ENCODE data around the gene LHFPL4.

The LHFPL4 gene

DNA sequence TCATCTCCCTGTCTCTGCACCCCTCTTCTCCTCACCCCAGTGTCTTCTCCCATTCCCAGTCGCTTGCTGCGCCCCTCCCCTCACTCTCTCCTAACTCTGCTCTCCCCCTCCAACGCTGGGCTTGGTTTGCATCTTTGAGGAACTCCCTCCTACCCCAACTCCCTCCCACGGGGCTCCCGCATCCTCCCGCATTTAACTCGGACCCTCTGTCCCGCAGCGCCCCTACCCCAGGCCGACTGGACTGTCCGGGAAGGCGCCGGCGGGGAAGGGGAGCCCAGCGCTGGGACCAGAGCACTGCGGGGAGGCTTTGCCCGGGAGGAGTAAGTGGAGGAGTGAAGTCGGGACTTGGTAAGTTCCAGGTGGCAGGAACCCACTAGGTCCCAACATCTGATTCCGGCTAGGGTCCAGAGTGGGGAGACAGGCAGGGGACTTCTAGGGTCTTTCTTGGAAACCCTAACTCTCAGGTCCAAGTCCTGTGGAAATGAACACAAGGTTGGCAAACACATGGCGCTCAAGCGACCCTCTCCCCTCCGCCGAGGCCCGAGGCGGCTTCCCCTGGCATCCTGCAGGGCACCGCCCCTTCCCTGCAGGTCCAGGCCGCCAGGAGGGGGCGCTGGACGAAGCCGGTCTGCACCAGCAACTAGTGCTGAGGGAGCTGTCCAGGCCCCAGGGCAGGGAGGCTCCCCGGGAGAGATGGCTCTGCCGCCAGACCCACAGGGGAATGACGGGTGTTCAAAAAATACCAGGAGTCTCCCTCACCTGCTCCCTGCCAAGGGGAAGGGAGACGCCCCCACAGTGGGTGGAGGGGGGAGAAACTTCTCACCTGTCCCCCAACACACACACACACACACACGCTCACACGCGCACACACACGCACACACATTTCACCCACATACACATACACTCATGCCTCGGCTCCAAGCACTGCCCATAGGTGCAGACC, 53.2 kb downstream of the LHFPL4 start:
- no peaks in the 10 kb centered on the region for H3K79me1 ChIP-seq (ENCODE audit: low read depth, low read length)
- H3K9me3 ChIP-seq (replicated peaks in 1 of 2; ENCODE audit: control insufficient read depth in 2 of 2, insufficient read depth in 1 of 2, low read depth in 1 of 2, low read length in 2 of 2), result peaks cover 0 to 2% of the 10 kb centered on the region in 2 donors
- H3K27me3 ChIP-seq (ENCODE audit: control insufficient read depth in 3 of 3, insufficient read depth in 3 of 3, low read depth in 1 of 3, low read length in 3 of 3), result peaks cover 0 to 25% (median 15%) of the 10 kb centered on the region in 3 experiments
- no peak overlapping the region for H3K14ac ChIP-seq (ENCODE audit: low read length)
- peak overlapping the region; percentile 14 to 74 for H3K4me3 ChIP-seq (ENCODE audit: low read length in 2 of 2)
- peak overlapping the region; percentile 80 for H2AFZ ChIP-seq (ENCODE audit: low read length)
- no peaks in the 10 kb centered on the region for H3K36me3 ChIP-seq (replicated peaks in 1 of 2; ENCODE audit: control insufficient read depth in 2 of 2, insufficient read depth in 2 of 2, low read length in 2 of 2)
- H2BK15ac ChIP-seq (ENCODE audit: low read length), result peak overlapping the region; percentile 35
- H4K91ac ChIP-seq (ENCODE audit: low read depth, low read length, poor library complexity), result no peak overlapping the region
- peak overlapping the region; percentile 63 for H3K9ac ChIP-seq (ENCODE audit: low read depth, low read length, poor library complexity)
- peak overlapping the region; percentile 83 for H2BK5ac ChIP-seq (ENCODE audit: low read length)
- H3K18ac ChIP-seq (ENCODE audit: low read length), result peak overlapping the region; percentile 87
- peak overlapping the region; percentile 80 for H2BK12ac ChIP-seq (ENCODE audit: low read length)
- no peak overlapping the region for H2BK120ac ChIP-seq (ENCODE audit: low read depth, low read length)
- H4K8ac ChIP-seq (ENCODE audit: low read depth, low read length), result no peak overlapping the region
- DNase-seq (ENCODE audit: low spot score), result peak; percentile 79
- no peak overlapping the region for H3K27ac ChIP-seq (replicated peaks; ENCODE audit: low read length)
- H3K23ac ChIP-seq (ENCODE audit: low read depth, low read length, poor library complexity), result peak overlapping the region; percentile 18
- peak overlapping the region; percentile 85 for H3K4me2 ChIP-seq (ENCODE audit: insufficient read depth, low read length, poor library complexity, severe bottlenecking)
- peak overlapping the region; percentile 73 for H2AK5ac ChIP-seq (ENCODE audit: low read depth, low read length)
- WGBS, 2 donors (ENCODE audit: extremely low coverage in 2 of 2, insufficient read length in 2 of 2, insufficient replicate concordance in 1 of 2), result no CpG with 5 or more reads among the region's 39 CpGs
- peaks cover 8 to 10% of the 10 kb centered on the region in 2 donors for H3K4me1 ChIP-seq (ENCODE audit: control insufficient read depth in 2 of 2, insufficient read depth in 1 of 2, low read depth in 1 of 2, low read length in 2 of 2)
- no peak overlapping the region for H3K4ac ChIP-seq (ENCODE audit: low read length)

DNA sequence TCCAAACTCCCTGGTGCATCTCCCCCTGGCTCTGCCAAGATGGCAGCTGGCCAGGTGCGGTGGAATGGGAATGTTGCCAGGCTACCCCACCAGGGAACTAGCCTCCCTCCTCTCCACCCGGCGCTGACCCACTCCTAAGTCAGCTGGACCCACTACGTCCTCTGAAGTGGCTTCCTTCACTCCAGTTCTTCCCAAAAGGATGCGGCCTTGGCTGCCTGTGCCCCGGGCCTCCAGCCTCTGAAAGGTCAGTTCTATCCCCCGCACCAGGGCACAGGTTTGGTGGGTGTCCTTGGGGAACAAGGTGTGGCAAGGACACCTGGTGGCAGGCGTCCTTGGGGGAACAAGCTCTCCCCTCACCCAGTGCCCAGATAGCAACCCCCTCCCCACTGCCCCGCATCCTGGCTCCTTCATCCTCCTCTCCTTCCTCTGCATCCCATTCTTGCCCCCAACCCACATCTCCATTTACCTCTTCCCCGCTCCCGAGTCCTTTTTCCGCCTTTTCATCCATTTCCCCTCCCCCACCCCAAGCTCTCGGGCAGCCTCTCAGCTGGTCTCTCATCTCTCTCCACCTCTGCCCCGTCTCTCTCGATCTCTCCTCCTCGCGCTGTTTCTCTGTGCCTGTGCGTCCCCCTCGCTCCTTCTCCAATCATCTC, 54.0 kb downstream of the LHFPL4 start:
- peak overlapping the region; percentile 35 for H2BK15ac ChIP-seq (ENCODE audit: low read length)
- peak overlapping the region; percentile 14 to 74 for H3K4me3 ChIP-seq (ENCODE audit: low read length in 2 of 2)
- no peak for DNase-seq (ENCODE audit: low spot score)
- no peak overlapping the region for H3K27ac ChIP-seq (replicated peaks; ENCODE audit: low read length)
- no peak overlapping the region for H2BK12ac ChIP-seq (ENCODE audit: low read length)
- peaks cover 0 to 2% of the 10 kb centered on the region in 2 donors for H3K9me3 ChIP-seq (replicated peaks in 1 of 2; ENCODE audit: control insufficient read depth in 2 of 2, insufficient read depth in 1 of 2, low read depth in 1 of 2, low read length in 2 of 2)
- no peak overlapping the region for H3K4ac ChIP-seq (ENCODE audit: low read length)
- no peak overlapping the region for H2BK120ac ChIP-seq (ENCODE audit: low read depth, low read length)
- peak overlapping the region; percentile 73 for H2AK5ac ChIP-seq (ENCODE audit: low read depth, low read length)
- peak overlapping the region; percentile 87 for H3K18ac ChIP-seq (ENCODE audit: low read length)
- no peak overlapping the region for H4K91ac ChIP-seq (ENCODE audit: low read depth, low read length, poor library complexity)
- WGBS, 2 donors (ENCODE audit: extremely low coverage in 2 of 2, insufficient read length in 2 of 2, insufficient replicate concordance in 1 of 2), result no CpG with 5 or more reads among the region's 19 CpGs
- H3K4me2 ChIP-seq (ENCODE audit: insufficient read depth, low read length, poor library complexity, severe bottlenecking), result peak overlapping the region; percentile 85
- H3K36me3 ChIP-seq (replicated peaks in 1 of 2; ENCODE audit: control insufficient read depth in 2 of 2, insufficient read depth in 2 of 2, low read length in 2 of 2), result no peaks in the 10 kb centered on the region
- peak overlapping the region; percentile 63 for H3K9ac ChIP-seq (ENCODE audit: low read depth, low read length, poor library complexity)
- peak overlapping the region; percentile 80 for H2AFZ ChIP-seq (ENCODE audit: low read length)
- H3K23ac ChIP-seq (ENCODE audit: low read depth, low read length, poor library complexity), result peak overlapping the region; percentile 18
- H2BK5ac ChIP-seq (ENCODE audit: low read length), result no peak overlapping the region
- H3K14ac ChIP-seq (ENCODE audit: low read length), result no peak overlapping the region
- peaks cover 0 to 25% (median 15%) of the 10 kb centered on the region in 3 experiments for H3K27me3 ChIP-seq (ENCODE audit: control insufficient read depth in 3 of 3, insufficient read depth in 3 of 3, low read depth in 1 of 3, low read length in 3 of 3)
- H4K8ac ChIP-seq (ENCODE audit: low read depth, low read length), result no peak overlapping the region
- peaks cover 8 to 10% of the 10 kb centered on the region in 2 donors for H3K4me1 ChIP-seq (ENCODE audit: control insufficient read depth in 2 of 2, insufficient read depth in 1 of 2, low read depth in 1 of 2, low read length in 2 of 2)
- no peaks in the 10 kb centered on the region for H3K79me1 ChIP-seq (ENCODE audit: low read depth, low read length)

DNA sequence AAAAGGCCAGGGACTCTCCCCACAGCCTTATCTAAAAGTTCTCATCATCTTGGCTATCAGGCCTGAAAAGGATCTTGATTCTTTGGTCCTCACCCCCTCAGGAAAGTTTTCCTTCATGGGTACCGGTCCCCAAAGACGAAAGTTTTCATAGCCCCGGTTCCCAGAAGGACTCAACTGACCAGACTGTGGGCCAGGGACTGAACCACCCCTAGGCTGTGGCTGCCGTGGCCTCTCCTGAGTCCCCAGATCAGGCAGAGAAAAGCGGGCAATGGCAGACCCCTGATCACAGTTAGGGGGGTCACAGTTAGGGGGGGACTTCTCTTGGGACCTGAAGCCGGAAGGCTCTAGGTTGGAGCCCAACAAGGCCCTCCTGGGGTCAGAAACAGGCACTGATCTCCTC, 54.8 kb downstream of the LHFPL4 start:
- no CpG with 5 or more reads among the region's 6 CpGs for WGBS, 2 donors (ENCODE audit: extremely low coverage in 2 of 2, insufficient read length in 2 of 2, insufficient replicate concordance in 1 of 2)
- H2BK120ac ChIP-seq (ENCODE audit: low read depth, low read length), result no peak overlapping the region

More for the DNA sequence above, 54.8 kb downstream of the LHFPL4 start:
- Histone ChIP-seq H3K36me3 (replicated peaks in 1 of 2; ENCODE audit: control insufficient read depth in 2 of 2, insufficient read depth in 2 of 2, low read length in 2 of 2) (no peaks in the 10 kb centered on the region), H3K18ac (ENCODE audit: low read length) (no peak overlapping the region), H3K14ac (ENCODE audit: low read length) (no peak overlapping the region), H2AK5ac (ENCODE audit: low read depth, low read length) (no peak overlapping the region), H2AFZ (ENCODE audit: low read length) (no peak overlapping the region), H3K27me3 (ENCODE audit: control insufficient read depth in 3 of 3, insufficient read depth in 3 of 3, low read depth in 1 of 3, low read length in 3 of 3) (peaks cover 0 to 25% (median 15%) of the 10 kb centered on the region in 3 experiments), H2BK5ac (ENCODE audit: low read length) (no peak overlapping the region), H3K23ac (ENCODE audit: low read depth, low read length, poor library complexity) (peak overlapping the region; percentile 9), H3K4ac (ENCODE audit: low read length) (no peak overlapping the region), H3K4me3 (ENCODE audit: low read length in 2 of 2) (no peak overlapping the region), H3K9me3 (replicated peaks in 1 of 2; ENCODE audit: control insufficient read depth in 2 of 2, insufficient read depth in 1 of 2, low read depth in 1 of 2, low read length in 2 of 2) (peaks cover 0 to 2% of the 10 kb centered on the region in 2 donors), H3K79me1 (ENCODE audit: low read depth, low read length) (no peaks in the 10 kb centered on the region), H3K4me1 (ENCODE audit: control insufficient read depth in 2 of 2, insufficient read depth in 1 of 2, low read depth in 1 of 2, low read length in 2 of 2) (peaks cover 8 to 10% of the 10 kb centered on the region in 2 donors), H2BK12ac (ENCODE audit: low read length) (no peak overlapping the region), H4K91ac (ENCODE audit: low read depth, low read length, poor library complexity) (no peak overlapping the region), H2BK15ac (ENCODE audit: low read length) (no peak overlapping the region), H3K27ac (replicated peaks; ENCODE audit: low read length) (no peak overlapping the region), H4K8ac (ENCODE audit: low read depth, low read length) (no peak overlapping the region), H3K4me2 (ENCODE audit: insufficient read depth, low read length, poor library complexity, severe bottlenecking) (no peak overlapping the region), H3K9ac (ENCODE audit: low read depth, low read length, poor library complexity) (no peak overlapping the region)
- no peak for DNase-seq (ENCODE audit: low spot score)
